Hematopoietic multipotent progenitor cell treated with erythropoietin and hydrocortisone succinate and interleukin-3 and kit ligand, for 15 days (in vitro differentiated cells): ENCODE data around the gene PATJ.

Source experiments
- DNase-seq: peaks from one replicate; pipeline ENCODE4 v3.0.0-alpha.2; 2015; ENCODE audit warnings: low spot score

The PATJ gene

DNA sequence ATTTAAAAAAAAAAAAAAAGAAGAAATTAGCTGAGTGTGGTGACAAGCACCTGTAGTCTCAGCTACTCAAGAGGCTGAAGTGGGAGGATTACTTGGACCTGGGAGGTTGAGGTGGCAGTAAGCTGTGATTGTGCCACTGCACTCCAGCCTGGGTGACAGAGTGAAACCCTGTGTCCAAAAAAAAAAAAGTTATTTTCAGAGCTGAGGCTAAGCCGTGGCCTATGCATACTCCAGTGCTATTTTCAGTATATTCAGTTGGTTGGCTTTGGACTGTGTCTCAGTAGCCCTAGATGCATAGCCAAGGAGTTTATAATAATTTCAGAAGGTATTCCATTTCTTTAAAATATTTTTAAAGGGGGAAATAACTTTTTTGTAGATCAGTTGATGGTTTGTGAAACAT is 311.9 kb downstream of the PATJ start:
- no peak for DNase-seq

DNA sequence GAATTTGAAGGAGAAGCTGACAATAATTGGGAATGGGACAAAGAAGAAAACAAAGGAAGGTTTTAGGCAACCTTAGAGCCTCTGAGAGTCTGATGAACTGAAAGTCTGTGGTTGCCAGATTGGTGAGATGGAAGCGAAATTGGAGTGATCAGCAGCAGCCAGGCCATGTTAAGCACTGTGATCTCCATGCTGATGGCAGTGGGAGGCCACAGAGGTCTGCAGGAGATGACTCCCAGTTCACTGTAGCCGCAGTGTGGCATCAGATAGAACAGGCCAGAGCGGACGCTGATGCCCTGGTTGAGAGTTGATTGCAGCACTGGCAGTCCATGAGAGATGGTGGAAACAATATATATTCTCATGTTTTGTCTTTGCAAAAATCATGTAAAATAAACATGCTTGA is 314.9 kb downstream of the PATJ start:
- DNase-seq: no peak

DNA sequence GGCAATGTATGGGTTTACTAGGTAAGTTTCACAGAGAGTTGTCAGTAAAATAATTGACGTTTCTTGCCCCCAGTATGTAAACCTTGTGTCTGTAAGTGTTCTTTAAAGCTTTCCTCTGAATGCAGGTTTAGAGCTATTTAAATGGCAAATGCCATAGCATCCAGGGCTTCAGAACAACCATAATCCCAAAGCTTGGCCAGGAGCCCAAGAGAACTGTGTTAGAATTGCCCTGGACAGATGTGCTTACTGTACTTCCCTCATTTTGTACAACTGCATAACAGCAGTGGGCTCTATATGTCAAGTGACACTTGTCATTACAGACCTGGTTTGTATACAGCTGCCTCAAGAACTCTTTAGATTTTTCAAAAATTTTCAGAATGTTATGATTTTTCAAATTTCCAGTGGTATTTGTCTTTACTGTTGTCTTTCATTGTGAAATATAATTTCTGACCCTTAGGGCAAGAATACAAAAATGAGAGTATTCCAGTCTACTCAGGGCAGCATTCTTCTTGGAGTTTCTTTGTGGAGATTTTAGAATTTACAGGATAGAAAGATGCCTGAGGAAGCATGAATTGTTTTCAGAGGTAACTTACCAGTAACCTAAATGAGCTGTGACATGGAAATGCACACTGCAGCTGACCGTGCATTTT is 315.5 kb downstream of the PATJ start:
- DNase-seq: no peak

DNA sequence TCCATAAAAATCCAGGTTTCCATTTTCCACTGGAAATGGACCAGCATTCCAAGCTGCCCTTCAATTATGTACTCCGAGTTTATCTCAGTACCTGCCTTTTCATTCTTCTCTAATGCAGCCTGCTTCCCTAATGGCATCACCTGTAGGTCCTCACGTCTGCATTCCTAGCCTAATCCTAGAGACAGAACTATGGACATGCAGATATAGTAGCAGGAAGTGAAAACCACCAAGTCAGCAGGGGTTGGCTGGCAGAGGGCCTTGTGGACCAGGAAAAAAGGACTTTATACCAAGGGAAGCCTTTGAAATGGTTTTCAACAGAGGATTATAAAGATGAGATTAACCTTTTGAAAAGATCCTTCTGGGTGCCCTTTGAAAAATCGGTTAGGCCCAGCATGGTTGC is 316.7 kb downstream of the PATJ start:
- no peak for DNase-seq

DNA sequence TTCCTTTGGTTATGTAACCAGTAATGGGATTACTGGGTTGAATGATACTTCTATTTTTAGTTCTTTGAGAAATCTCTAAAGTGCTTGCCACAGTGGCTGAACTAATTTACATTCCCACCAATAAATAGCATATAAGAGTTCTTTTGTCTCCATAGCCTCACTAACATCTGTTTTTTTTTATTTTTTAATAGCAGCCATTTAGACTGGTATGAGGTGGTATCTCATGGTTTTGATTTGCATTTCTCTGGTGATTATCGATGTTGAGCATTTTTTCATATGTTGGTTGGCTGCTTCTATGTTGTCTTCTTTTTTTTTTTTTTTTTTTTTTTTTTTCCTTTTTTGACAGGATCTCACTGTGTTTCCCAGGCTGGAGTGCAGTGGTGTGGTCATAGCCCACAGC is 319.8 kb downstream of the PATJ start:
- DNase-seq: no peak

DNA sequence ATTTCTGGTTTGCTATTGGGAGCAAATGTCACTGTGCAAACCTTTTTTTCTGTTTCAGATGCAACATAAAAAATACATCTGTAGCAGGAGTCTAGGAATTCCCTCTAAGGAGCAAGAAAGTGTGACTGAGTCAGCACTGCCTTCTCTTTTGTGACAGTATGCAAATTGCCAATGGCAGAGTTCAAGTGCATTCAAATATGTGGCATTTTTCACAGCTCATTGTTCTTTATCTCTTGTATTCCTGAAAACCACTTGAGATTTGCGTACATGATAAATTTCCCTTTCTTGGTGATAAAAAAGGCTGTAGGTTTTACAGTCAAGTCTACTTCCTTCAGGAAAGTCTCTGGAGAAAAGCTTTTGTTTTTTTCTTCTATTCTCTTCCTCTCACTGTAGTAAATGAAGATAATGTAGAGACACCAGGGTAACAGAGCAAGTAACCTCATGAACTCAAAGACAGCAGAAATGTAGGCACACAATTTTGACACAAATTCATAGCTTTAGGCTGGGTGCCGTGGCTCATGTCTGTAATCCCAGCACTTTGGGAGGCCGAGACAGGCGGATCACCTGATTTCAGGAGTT is 322.6 kb downstream of the PATJ start:
- no peak for DNase-seq

DNA sequence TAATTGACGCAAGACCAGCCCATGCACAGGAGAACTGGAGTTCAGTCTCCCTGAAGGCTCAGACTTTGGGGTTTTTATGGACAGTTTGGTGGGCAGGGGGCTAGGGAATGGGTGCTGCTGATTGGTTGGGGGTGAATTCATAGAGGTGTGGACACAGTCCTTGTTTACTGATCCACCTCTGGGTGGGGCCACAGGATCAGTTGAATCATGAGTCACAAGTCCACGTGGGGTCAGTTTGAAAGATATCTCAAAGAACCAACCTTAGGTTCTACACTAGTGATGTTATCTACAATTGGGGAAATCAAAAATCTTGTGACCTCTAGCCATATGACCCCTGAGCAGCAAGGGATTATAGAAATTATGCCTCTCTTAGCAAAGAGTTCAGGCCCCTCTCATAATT is 324.4 kb downstream of the PATJ start:
- no peak for DNase-seq

DNA sequence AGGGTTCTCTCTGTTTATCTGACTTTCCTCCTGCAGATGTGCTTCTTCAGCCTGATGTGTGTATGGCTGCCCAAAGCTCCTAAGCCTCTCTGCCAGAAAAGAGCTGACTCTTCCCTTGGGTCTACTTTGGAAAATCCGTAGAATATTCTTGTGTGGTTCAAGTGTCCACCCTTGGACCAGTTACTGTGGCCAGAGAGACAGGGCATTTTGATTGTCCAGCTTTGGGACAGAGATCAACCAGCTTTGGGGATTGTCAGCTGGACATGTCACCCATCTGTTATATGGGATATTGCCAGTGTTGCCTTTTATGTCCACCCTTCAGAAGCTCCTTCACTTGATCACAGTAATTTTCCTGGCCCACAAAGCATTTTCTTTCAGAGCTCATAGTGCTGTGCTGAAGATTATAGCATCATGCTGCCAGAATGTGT is 326.1 kb downstream of the PATJ start:
- DNase-seq: no peak

DNA sequence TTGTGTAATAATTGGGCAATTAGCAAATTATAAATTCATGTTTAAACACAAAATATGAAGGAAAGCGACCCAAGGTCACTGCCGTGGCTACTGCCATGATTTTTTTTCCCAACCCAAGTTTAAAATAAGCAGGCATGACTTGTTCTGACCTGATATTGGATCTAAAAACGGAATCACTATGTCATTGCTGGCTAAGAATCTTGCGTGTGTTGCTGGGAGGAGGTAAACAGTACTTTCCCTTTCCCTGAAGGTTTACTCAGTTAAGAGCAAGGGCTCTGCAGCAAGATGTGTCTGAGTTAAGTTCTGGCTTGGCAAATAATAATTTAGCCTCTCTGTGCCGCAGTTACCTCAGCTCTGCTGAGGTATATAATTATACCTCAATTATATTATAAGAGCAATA is 326.7 kb downstream of the PATJ start:
- no peak for DNase-seq

DNA sequence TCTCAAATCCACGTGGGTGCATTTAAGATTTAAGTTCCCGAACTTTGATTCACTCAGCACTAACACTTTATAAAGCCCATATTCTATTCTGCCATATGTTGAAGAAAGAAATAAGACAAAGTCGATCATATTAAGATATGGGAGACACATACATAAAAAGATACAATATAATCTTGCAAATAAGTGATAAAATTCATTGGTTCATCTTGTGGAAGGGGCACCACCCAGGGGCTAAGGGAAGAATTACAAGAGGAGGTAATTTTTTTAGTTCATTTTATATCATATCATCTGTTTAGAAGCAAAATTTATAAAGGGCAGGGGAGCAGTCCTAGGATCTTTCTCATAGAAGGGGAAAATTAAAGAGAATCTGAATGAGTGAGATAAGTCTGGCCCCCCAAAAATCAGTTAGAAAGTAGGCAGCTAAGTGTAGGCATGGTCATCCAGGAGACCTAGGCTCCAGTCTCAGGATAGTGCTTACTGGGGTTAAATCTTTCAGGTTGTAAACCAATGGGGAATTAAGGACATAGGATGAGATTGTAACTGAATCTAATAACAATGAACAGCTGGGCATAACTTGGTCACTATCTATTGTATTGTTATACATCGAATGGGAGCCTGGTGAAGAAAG is 328.2 kb downstream of the PATJ start:
- no peak for DNase-seq

DNA sequence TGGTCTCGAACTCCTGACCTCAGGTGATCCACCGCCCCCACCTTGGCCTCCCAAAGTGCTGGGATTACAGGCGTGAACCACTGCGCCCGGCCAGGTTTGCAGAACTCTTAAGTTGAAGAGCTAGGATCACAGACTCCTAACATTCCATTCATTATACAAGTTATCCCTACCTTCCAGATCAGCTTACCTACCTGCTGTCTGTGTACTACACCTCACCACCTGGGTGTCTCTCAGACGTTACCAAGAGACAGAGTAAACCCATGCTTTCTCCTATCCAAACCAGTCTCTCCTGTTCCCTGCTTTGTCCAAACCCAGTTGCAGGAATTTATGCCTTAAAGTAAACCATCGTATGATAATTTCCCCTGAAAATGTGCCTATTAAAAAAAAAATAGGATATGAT is 329.4 kb downstream of the PATJ start:
- DNase-seq: no peak

DNA sequence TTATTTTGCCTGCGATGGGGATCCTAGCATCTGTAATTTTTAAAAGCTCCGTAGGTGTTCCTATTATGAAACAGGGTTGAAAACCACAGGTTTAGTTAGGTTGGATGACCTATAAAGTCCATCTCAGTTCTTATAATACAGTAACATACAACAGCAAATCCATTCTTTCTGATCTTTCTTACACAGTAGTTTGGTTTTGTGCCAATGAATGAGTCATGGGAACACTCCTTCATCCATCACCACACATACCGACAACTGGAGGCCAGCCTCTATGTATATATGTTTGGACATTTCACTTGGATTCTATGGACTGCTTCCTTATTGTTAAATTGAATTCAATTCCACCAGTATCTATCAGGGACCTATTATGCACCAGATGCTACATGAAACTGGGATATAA is 334.0 kb downstream of the PATJ start:
- no peak for DNase-seq

DNA sequence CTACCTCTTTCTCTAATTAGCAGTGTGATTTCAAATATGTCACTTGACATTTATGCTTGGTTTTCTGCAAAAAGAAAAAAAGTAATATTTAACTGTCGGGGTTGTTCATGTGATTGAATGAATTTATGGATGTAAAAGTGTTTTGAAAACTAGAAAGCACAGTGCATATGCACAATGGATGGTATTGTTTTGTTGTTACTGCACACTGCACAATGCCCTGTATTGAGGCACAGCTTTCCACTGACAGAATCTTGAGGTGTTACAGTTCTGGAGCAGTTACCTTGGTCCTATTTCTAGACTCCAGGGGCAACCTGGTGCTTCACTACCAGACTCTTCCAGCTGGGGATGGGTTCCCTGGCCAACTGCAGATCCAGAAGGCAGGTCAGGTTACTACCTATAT is 335.5 kb downstream of the PATJ start:
- no peak for DNase-seq

DNA sequence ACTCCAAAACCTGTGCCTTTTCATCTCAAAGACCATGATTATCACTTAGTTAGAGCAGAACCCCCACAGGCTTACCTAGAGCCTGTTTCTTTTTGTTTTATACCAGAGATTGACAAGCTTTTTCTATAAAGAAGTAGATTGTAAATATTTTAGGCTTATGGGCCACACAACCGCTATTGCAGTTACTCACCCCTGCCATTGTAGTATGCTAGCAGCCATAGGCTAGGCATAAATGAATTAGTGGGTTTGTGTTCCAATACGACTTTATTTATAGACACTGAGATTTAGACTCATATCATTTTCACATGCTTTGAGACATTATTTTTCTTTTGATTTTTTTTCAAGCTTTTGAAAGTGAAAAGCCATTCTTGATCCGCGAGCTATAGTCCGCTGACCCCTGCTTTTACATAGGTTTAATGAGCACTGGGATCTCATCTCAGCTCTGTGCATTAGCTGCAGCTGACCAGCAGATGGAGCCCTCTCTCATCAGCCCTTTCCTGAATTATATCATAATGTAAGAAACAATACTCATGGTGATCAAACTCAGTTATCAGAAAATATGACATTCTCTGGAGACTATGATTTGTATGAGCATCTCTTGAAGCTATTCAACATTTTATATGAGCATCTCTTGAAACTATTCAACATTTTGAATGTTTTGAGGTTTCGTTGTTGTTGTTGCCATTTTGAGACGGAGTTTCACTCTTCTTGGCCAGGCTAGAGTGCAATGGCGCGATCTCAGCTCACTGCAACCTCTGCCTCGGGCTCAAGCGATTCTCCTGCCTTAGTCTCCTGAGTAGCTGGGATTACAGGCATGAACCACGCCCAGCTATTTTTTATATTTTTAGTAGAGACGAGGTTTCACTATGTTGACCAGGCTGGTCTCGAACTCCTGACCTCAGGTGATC is 340.4 kb downstream of the PATJ start:
- DNase-seq: peak; percentile 38

DNA sequence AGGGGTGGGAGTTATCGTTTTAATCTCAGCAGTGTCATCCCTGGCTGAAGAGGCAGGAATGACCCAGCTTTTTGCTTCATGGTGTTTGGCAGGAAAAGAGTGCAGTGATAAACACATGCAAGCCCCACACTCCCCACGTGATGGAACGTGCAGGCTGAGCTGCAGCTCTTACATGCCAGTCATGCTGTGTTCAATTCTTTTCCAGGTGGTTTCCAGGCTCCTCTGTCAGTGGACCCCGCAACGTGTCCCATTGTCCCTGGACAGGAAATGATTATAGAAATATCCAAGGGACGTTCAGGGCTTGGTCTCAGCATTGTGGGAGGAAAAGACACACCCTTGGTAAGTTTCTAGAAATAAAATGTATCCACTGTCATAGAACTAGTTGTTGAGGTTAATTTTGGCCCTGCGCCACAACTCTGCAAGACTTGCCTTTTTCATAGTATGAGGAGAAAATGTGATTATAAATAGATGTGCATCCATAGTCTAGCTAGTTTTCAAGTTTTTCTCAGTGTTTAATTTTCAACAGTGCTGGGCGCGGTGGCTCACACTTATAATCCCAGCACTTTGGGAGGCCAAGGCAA is 342.1 kb downstream of the PATJ start:
- DNase-seq: no peak

DNA sequence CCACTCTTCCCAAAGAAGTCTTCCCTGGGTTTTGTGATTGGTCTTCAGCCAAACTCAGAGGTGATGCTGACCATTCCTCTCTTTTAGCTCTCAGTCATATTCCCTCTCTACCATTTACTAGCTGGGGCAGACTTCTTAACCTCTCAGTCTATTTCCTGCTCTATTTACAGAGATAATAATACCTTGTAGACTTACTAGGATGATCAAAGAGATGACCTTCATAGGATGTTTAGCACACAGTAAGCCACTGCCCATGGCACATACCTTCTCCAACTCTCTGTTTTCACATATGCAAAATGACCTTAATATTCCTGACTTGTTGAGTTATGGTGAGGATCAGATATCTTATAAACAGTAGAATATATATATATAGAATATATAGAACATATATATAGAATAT is 346.2 kb downstream of the PATJ start:
- DNase-seq: no peak

DNA sequence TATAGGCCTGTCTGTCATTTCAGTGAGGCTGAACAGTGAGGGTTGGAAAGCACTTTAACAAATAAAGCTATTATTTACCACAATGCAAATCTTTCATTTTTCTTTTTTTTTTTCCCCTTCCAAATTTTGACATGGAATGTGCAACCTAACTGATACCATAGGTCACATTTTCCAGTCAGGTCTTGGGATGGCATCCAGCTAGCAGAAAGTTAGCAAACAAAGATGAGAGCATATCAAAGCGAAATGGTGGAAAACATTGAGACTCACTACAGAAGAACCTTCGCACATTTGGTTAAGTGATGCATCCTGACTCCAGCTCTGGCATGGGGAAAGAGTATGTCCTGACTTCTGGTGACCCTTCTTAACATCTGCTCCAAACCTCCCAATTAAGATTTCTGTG is 347.3 kb downstream of the PATJ start:
- DNase-seq: no peak

DNA sequence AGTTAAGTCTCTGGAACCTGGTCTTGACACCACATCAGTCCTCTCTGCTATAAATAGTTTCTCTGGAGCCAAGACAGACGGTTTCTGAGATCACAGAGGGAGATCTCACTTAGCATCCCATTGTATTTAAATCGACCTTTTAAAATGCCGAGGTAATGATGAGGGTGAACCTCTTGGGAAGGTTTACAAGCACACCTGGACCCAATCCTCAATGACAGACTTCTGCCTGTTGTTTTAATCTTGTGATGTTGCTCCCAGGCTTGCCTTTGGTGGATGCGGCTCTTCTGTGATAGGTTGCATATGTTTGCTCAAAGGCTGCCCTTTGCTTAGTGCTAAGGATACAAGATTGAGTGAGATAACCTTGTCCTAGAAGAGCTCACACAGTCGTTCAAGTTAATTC is 347.7 kb downstream of the PATJ start:
- no peak for DNase-seq

DNA sequence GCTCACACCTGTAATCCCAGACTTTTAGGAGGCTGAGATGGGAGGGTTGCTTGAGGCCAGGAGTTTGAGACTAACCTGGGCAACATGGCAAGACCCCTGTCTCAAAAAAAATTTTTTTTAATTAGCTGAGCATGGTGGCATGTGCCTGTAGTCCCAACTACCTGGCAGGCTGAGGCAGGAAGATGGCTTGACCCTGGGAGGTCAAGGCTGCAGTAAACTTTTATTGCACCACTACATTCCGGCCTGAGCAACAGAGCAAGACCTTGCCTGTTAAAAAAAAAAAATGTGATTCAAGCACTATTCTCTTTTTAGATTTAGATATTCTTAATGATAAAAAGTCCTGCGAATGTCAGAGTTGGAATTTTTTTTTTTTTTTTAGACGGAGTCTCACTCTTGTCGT is 349.8 kb downstream of the PATJ start:
- DNase-seq: no peak

DNA sequence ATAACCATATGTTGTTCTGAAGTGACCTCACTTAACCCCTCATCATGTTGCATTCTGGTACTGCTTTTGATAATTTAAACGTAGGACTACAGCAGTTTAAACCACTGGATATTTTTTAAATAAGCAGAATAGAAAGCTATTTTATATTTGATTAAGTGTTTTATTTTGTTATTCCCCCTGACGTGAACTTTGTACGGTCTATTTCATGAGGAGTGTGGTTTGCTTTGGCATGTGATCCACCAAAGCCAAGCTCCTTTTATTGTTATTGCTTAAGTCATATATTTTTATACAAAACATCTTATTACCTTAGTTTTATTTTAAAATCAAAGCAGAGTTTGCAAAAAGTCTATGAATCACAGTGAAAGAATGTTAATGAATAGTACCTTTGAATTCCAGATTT is 351.0 kb downstream of the PATJ start:
- no peak for DNase-seq

DNA sequence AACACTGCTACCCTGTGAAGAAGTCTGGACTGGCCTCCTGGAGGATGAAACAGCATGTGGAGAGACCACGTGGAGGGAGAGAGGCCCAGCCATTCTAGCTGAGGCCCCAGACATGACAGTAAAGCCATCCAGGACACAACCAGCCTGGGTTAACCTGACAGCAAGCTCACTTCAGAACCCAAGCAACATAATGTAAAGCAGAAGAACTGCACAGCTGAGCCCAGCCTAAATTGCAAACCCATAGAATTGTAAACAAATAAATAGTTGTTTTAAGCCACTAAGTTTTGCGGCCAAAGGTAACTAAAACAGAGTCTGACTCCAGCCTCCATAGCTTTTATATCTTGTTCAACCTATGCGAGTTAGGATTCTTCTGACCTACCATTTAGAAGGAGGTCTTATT is 355.2 kb downstream of the PATJ start:
- no peak for DNase-seq

DNA sequence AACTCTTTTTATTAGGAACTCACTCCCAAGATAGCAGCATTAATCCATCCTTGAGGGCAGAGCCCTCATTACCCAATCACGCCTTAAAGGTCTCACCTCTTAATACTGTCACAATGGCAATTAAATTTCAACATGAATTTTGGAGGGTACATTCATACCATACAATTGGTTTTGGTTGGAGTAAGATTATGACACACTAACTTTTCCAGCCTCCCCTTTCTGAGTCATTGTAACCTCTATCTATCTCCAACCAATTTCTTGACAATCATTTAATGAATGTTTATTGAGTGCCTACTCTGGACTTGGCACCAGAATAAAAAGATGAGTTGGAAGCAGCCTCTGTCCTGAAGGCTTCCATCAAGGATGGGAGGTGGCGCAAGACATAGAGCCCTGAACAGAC is 358.2 kb downstream of the PATJ start:
- no peak for DNase-seq

DNA sequence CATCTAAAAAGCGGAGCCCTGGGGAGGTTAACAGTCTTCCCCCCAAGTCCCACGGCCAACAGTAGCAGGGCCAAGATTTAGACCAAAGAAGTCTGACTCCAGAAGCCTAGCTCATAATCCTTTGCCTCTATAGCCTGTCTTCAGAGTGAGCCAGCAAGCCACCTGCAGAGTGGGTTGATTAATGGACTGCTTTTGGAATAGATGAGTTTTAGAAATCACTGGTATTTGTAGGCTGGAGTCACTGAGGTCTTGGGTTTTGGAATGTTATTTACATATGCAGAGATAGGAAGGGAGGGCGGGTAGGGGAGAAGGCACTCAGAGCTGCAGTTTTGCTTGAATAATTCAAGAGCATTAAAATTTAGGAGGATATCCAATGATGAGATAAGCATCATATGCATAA is 361.6 kb downstream of the PATJ start:
- DNase-seq: no peak
